Pericardium fibroblast (primary cell): Measurements from ENCODE around the gene H3-3A. TPM values are rescaled to one million over a fixed set of nuclear protein-coding genes. Genes with fewer than 3 reads are reported as not detected.

Source experiments
- total RNA-seq: library from RNA; depleted of rRNA; stranded (reverse); fragments of >200 nt; gene quantifications from 2 replicates; pipeline ENCODE4 v1.2.3, GENCODE V29; 2015

The H3-3A gene
- total RNA-seq = 256 and 264 TPM in 2 replicates

GRCh38 chr1:226062558-226063223 lies at the start of gene H3-3A:
H3-3A (plus strand) TSS chr1:226062716; CDS start chr1:226064352, 1,636 bp downstream.

Other genes starting within 250 kb of the H3-3A start
- gene TMEM63A, start 180.3 kb upstream of the H3-3A start, total RNA-seq = 7.1 and 11.2 TPM in 2 replicates
- not detected in 2 replicates for gene LEFTY1, start 173.6 kb upstream of the H3-3A start, total RNA-seq
- 40.0 and 41.1 TPM in 2 replicates for gene PYCR2, start 138.5 kb upstream of the H3-3A start, total RNA-seq
- gene LEFTY2, start 121.5 kb upstream of the H3-3A start, total RNA-seq = not detected in 2 replicates
- gene SDE2, start 63.4 kb upstream of the H3-3A start, total RNA-seq = 7.1 and 10.3 TPM in 2 replicates
- 36.3 and 44.2 TPM in 2 replicates for gene ACBD3, start 124.0 kb downstream of the H3-3A start, total RNA-seq
- not detected in 2 replicates for gene MIXL1, start 160.9 kb downstream of the H3-3A start, total RNA-seq
- gene LIN9, start 246.4 kb downstream of the H3-3A start, total RNA-seq = 0.17 and 1.3 TPM in 2 replicates